Activated T-helper 9 cell treated with anti-CD3 and anti-CD28 coated beads, Interleukin-2, amount 50 U/mL, for 16 hours (primary cell): ENCODE measurements around the gene DCTN2.

Source experiments
- DNase-seq: peaks from one replicate; pipeline ENCODE4 v3.0.0-alpha.2; 2020; ENCODE audit warnings: low read depth

DCTN2 gene

GRCh38 chr12:57488402-57489156, 58.4 kb downstream of the DCTN2 start:
- no peak for DNase-seq

- DNase-seq = peak; percentile 90
Measured at GRCh38 chr12:57487597-57488401, 59.2 kb downstream of the DCTN2 start, which contains the start of gene MARS1. Gene MARS1 (plus strand): TSS chr12:57488068. CDS start chr12:57488091, 23 bp downstream.

- DNase-seq = no peak
Measured at GRCh38 chr12:57487055-57487596, 59.9 kb downstream of the DCTN2 start.

GRCh38 chr12:57485695-57486094, 61.3 kb downstream of the DCTN2 start:
- no peak for DNase-seq

- no peak for DNase-seq
Measured at GRCh38 chr12:57483466-57483865, 63.5 kb downstream of the DCTN2 start.

- no peak for DNase-seq
Measured at GRCh38 chr12:57481671-57482070, 65.3 kb downstream of the DCTN2 start.
